ENCODE results near the gene CTSA. TPM values are rescaled to one million over a fixed set of nuclear protein-coding genes. Genes with fewer than 3 reads are reported as not detected.

CTSA gene
- total and polyA plus RNA-seq, 2 of the 4 experiments (the other 2 are of a cell fraction) = 19.0 to 312 TPM

GRCh38 chr20:45892049-45892825 is 1.1 kb downstream of the CTSA start:
- POLR2A ChIA-PET (ENCODE audit: unreplicated experiment) = interaction anchor here (0.9 kb wide), 1 partner anchor 11 kb away, joined by 3 read pairs; the partner anchor contains the start of gene ZSWIM1
- TF ChIP-seq SMC3 (IDR thresholded peaks at IDR 0.05; ENCODE audit: low read depth, low read length) = peak; percentile 41
- no peak for TF ChIP-seq CEBPB (IDR thresholded peaks at IDR 0.05; ENCODE audit: low read depth, low read length)
- no peak for TF ChIP-seq RFX5 (IDR thresholded peaks at IDR 0.05; ENCODE audit: low read depth, low read length)
- no peak for TF ChIP-seq POLR2A (IDR thresholded peaks at IDR 0.05; ENCODE audit: low read depth, low read length)
- no peak for TF ChIP-seq RCOR1 (IDR thresholded peaks at IDR 0.05; ENCODE audit: insufficient replicate concordance, low read length)
- no peak for TF ChIP-seq FOS (IDR thresholded peaks at IDR 0.05; ENCODE audit: low read depth, low read length)
- TF ChIP-seq MAFK (IDR thresholded peaks at IDR 0.05; ENCODE audit: low read depth, low read length) = no peak
- no peak for TF ChIP-seq CHD1 (IDR thresholded peaks at IDR 0.05; ENCODE audit: low read depth, low read length)
- TF ChIP-seq CTCF (conservative IDR thresholded peaks at IDR 0.05; ENCODE audit: low read depth, low read length) = peak; percentile 29; the same call in 1 of the 2 replicates
- TF ChIP-seq MXI1 (IDR thresholded peaks at IDR 0.05; ENCODE audit: borderline replicate concordance, low read depth, low read length) = no peak
- TF ChIP-seq MAZ (IDR thresholded peaks at IDR 0.05; ENCODE audit: borderline replicate concordance, low read depth, low read length) = no peak
- TF ChIP-seq RAD21 (IDR thresholded peaks at IDR 0.05; ENCODE audit: low read length) = no peak
- no peak for TF ChIP-seq NFE2L2 (IDR thresholded peaks at IDR 0.05; ENCODE audit: low read depth, low read length)
- no peak for TF ChIP-seq BHLHE40 (IDR thresholded peaks at IDR 0.05; ENCODE audit: low read depth, low read length)
- TF ChIP-seq USF2 (IDR thresholded peaks at IDR 0.05; ENCODE audit: low read depth, low read length) = 0 out of 2 replicates have a peak, but pooled peaks have one; percentile 1

More at GRCh38 chr20:45892049-45892825, 1.1 kb downstream of the CTSA start:
- Histone ChIP-seq H4K8ac (ENCODE audit: low read depth in 2 of 2, low read length in 2 of 2) (peak overlapping the region in 1 of 2 experiments; percentile 38; a peak in 2 of 4 replicates), H2AK9ac (replicated peaks; ENCODE audit: low read depth, low read length, poor library complexity) (peak overlapping the region; percentile 88), H2AK5ac (ENCODE audit: low read depth, low read length) (no peak overlapping the region; the same call in 1 of the 2 replicates), H2AFZ (replicated peaks; ENCODE audit: low read length, poor library complexity) (peak overlapping the region; percentile 99), H3K27me3 (ENCODE audit: control insufficient read depth, insufficient read depth, low read length) (no peaks in the 10 kb centered on the region), H3K27ac (ENCODE audit: insufficient read depth, low read length) (peak overlapping the region; percentile 63), H4K91ac (ENCODE audit: insufficient read depth, low read depth, low read length) (0 out of 2 replicates have a peak overlapping the region, but pooled peaks have one; percentile 1), H4K20me1 (ENCODE audit: insufficient read depth, low read length) (0 out of 2 replicates have a peak, but pooled peaks cover 8% of the 10 kb centered on the region), H3K9ac (ENCODE audit: low read depth, low read length) (peak overlapping the region; percentile 62), H3K18ac (ENCODE audit: low read depth, low read length) (no peak overlapping the region), H3K9me3 (ENCODE audit: control insufficient read depth, insufficient read depth, low read length) (no peaks in the 10 kb centered on the region), H3K4ac (ENCODE audit: low read depth, low read length) (peak overlapping the region; percentile 65; the same call in 1 of the 2 replicates), H3K79me1 (ENCODE audit: low read depth in 1 of 2, low read length in 2 of 2) (peaks cover 14 to 60% of the 10 kb centered on the region in 2 experiments), H3K56ac (ENCODE audit: extremely low read depth, insufficient read depth, low read length) (no peak overlapping the region), H2BK15ac (ENCODE audit: low read depth, low read length) (no peak overlapping the region), H3K36me3 (ENCODE audit: control insufficient read depth, insufficient read depth, low read length) (peaks cover 36% of the 10 kb centered on the region), H4K5ac (ENCODE audit: low read depth, low read length) (no peak overlapping the region), H3K14ac (replicated peaks; ENCODE audit: low read depth, low read length) (peak overlapping the region; percentile 58; the same call in 1 of the 2 replicates), H2BK120ac (ENCODE audit: low read depth, low read length) (no peak overlapping the region), H2BK5ac (ENCODE audit: low read depth, low read length, poor library complexity, severe bottlenecking) (no peak overlapping the region), H3K4me1 (ENCODE audit: control insufficient read depth, insufficient read depth, low read length) (peaks cover 3% of the 10 kb centered on the region; the same call in 1 of the 2 replicates), H3K4me2 (ENCODE audit: low read depth, low read length) (peak overlapping the region; percentile 83), H3K4me3 (ENCODE audit: insufficient read depth, low read depth, low read length) (peak overlapping the region; percentile 74), H3K23ac (ENCODE audit: low read depth, low read length) (no peak overlapping the region), H3K9me1 (ENCODE audit: insufficient read depth, low read length) (0 out of 2 replicates have a peak, but pooled peaks cover 2% of the 10 kb centered on the region), H2BK20ac (ENCODE audit: low read depth, low read length) (no peak overlapping the region)
- BruUV-seq (replicated peaks) = no TSS peak
- ATAC-seq (ENCODE audit: low read depth) (peak; percentile 24; the same call in 1 of the 2 replicates), DNase-seq (peak; percentile 41)
- CTCF ChIA-PET = interaction anchor here (0.7 to 1.6 kb wide), 4 partner anchors 13 to 121 kb away, joined by 3 to 6 read pairs (median 4); no protein-coding TSS in a partner anchor
- intact Hi-C loops (cut with micrococcal nuclease) = loop anchor here (5.0 kb wide), 1 partner anchor 80 kb away; the partner anchor contains the start of gene ZNF335
- dilution Hi-C loops (cut with HindIII; ENCODE audit: low sequenced_read_pairs, unreplicated experiment) = no loop called here
- WGBS, 2 experiments (ENCODE audit: extremely low coverage in 2 of 2, insufficient read length in 1 of 2) = 80% methylated on average over 2 of the region's 9 CpGs; no CpG with 5 or more reads in 1 of the 2 experiments
- in situ Hi-C loops (cut with MboI; ENCODE audit: low sequenced_read_pairs) = no loop called here
